ENCODE results near the gene FGGY. TPM values are rescaled to one million over a fixed set of nuclear protein-coding genes. Genes with fewer than 3 reads are reported as not detected.

FGGY gene
- total and polyA plus RNA-seq, 2 donors (not counting 3 experiments of a cell fraction or from before 2014, with no cell fraction given) = 5.6 to 6.4 TPM

DNA sequence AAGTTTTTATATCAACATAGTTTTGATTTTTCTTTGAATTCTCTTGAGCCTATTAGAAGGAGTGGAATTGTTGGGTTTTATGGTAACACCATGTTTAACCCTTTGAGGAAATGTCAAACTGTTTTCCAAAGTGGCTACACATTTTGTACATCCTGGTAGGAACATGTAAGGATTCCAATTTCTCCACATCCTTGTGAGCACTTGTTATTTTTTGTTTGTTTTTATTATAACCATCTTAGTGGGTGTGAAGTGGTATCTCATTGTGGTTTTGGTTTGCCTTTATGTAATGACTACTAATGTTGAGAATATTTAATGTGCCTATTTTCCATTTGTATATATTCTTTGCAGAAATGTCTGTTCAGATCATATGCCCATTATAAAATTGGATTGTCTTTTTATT, 120.5 kb downstream of the FGGY start:
- no peak overlapping the region for H3K4me2 ChIP-seq (ENCODE audit: insufficient read depth, low read length)
- BruUV-seq (replicated peaks) = no TSS peak
- no peak overlapping the region for H3K9ac ChIP-seq (replicated peaks; ENCODE audit: extremely low read depth, insufficient read depth, low read length)
- dilution Hi-C loops (cut with MboI; ENCODE audit: extremely low pct_ligation_motif_present, low sequenced_read_pairs) (no loop called here), intact Hi-C loops (cut with micrococcal nuclease) (no loop called here)
- H3K79me2 ChIP-seq (ENCODE audit: control insufficient read depth, insufficient read depth, low read length) = no peaks in the 10 kb centered on the region
- H3K4me1 ChIP-seq (ENCODE audit: control insufficient read depth, extremely low read depth, insufficient read depth, low read length) = no peaks in the 10 kb centered on the region
- no peaks in the 10 kb centered on the region for H3K9me3 ChIP-seq (replicated peaks; ENCODE audit: control insufficient read depth, insufficient read depth, low read length)
- ChIA-PET CTCF (no interaction called here), POLR2A (no interaction called here)
- no peak overlapping the region for H2AFZ ChIP-seq (ENCODE audit: low read depth, low read length)
- H3K27ac ChIP-seq (ENCODE audit: insufficient read depth, low read depth, low read length) = no peak overlapping the region
- no peak for DNase-seq (ENCODE audit: low read depth, low spot score)
- no peaks in the 10 kb centered on the region for H3K27me3 ChIP-seq (ENCODE audit: control insufficient read depth in 2 of 2, insufficient read depth in 2 of 2, low read length in 2 of 2)
- H3K36me3 ChIP-seq (ENCODE audit: control insufficient read depth in 2 of 2, extremely low read depth in 1 of 2, insufficient read depth in 2 of 2, low read length in 2 of 2) = no peaks in the 10 kb centered on the region
- H4K20me1 ChIP-seq (replicated peaks; ENCODE audit: control insufficient read depth, extremely low read depth, insufficient read depth, low read length) = no peaks in the 10 kb centered on the region
- TF ChIP-seq GATA2 (IDR thresholded peaks at IDR 0.05; ENCODE audit: insufficient read depth, insufficient read length, low read depth, low read length) = no peak
- FAIRE-seq = no peak
- no peaks in the 10 kb centered on the region for H3K9me1 ChIP-seq (replicated peaks; ENCODE audit: control insufficient read depth, extremely low read depth, insufficient read depth, low read length)
- no peak overlapping the region for H3K4me3 ChIP-seq (replicated peaks in 1 of 3; ENCODE audit: insufficient read depth in 1 of 3, low read depth in 1 of 3, low read length in 3 of 3)

DNA sequence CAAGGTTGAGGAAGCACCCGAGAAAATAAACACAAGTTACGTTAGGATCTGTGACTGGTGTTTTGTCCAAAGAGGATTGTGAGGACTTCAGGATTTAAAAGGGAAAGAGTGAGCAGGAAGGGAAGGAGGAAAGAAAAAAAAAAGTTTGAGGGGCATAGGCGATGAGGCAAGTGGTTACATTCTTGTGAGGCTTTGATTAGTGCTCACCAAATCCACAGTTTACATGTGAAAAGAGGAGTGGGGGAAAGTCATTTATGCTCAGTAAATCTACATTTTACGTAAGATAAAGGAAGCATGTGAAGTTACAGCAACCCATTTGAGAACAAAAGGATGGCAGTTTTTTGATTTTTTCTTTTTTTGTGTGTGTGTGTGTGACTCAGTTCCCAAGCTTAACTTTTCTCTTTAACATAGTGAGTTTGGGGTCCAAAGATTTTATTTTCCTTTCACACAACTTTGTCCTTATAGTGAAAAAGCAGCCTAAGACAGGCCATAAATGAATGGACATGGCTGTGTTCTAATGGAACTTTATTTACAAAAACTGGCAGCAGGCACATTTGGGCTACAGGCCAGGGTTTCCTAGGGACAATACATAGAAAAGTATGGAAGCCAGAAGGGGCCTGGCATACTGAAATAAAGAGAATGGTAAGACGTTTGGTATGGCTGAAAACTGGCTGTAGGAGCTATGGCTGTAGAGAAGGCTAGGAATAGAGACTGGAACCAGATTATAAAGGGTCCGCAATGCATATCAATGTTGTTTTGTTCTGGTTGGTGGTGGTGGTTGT, 121.7 kb downstream of the FGGY start:
- Histone ChIP-seq H3K36me3 (ENCODE audit: control insufficient read depth in 2 of 2, extremely low read depth in 1 of 2, insufficient read depth in 2 of 2, low read length in 2 of 2) (no peaks in the 10 kb centered on the region), H3K4me2 (ENCODE audit: insufficient read depth, low read length) (no peak overlapping the region), H3K9me3 (replicated peaks; ENCODE audit: control insufficient read depth, insufficient read depth, low read length) (no peaks in the 10 kb centered on the region), H3K27ac (ENCODE audit: insufficient read depth, low read depth, low read length) (no peak overlapping the region), H2AFZ (ENCODE audit: low read depth, low read length) (no peak overlapping the region), H3K9ac (replicated peaks; ENCODE audit: extremely low read depth, insufficient read depth, low read length) (no peak overlapping the region), H3K9me1 (replicated peaks; ENCODE audit: control insufficient read depth, extremely low read depth, insufficient read depth, low read length) (no peaks in the 10 kb centered on the region), H3K79me2 (ENCODE audit: control insufficient read depth, insufficient read depth, low read length) (no peaks in the 10 kb centered on the region), H3K4me3 (replicated peaks in 1 of 3; ENCODE audit: insufficient read depth in 1 of 3, low read depth in 1 of 3, low read length in 3 of 3) (no peak overlapping the region), H3K4me1 (ENCODE audit: control insufficient read depth, extremely low read depth, insufficient read depth, low read length) (peaks cover 10% of the 10 kb centered on the region), H3K27me3 (ENCODE audit: control insufficient read depth in 2 of 2, insufficient read depth in 2 of 2, low read length in 2 of 2) (no peaks in the 10 kb centered on the region), H4K20me1 (replicated peaks; ENCODE audit: control insufficient read depth, extremely low read depth, insufficient read depth, low read length) (no peaks in the 10 kb centered on the region)
- TF ChIP-seq MYC (IDR thresholded peaks at IDR 0.05; ENCODE audit: low read depth, low read length) (no peak), JUN (IDR thresholded peaks at IDR 0.05; ENCODE audit: borderline replicate concordance, insufficient read depth, insufficient read length, low read depth) (no peak), EZH2 (IDR thresholded peaks at IDR 0.05; ENCODE audit: borderline replicate concordance, low read depth, low read length, severe bottlenecking) (no peak), FOS (IDR thresholded peaks at IDR 0.05; ENCODE audit: borderline replicate concordance, insufficient read depth, low read length) (no peak), GATA2 (IDR thresholded peaks at IDR 0.05; ENCODE audit: insufficient read depth, insufficient read length, low read depth, low read length) (no peak), POLR2AphosphoS5 (IDR thresholded peaks at IDR 0.05; ENCODE audit: insufficient read depth, low read depth, low read length) (no peak), POLR2A (IDR thresholded peaks at IDR 0.05; ENCODE audit: low read depth, low read length) (no peak)
- TF ChIP-seq, protein P1, sequence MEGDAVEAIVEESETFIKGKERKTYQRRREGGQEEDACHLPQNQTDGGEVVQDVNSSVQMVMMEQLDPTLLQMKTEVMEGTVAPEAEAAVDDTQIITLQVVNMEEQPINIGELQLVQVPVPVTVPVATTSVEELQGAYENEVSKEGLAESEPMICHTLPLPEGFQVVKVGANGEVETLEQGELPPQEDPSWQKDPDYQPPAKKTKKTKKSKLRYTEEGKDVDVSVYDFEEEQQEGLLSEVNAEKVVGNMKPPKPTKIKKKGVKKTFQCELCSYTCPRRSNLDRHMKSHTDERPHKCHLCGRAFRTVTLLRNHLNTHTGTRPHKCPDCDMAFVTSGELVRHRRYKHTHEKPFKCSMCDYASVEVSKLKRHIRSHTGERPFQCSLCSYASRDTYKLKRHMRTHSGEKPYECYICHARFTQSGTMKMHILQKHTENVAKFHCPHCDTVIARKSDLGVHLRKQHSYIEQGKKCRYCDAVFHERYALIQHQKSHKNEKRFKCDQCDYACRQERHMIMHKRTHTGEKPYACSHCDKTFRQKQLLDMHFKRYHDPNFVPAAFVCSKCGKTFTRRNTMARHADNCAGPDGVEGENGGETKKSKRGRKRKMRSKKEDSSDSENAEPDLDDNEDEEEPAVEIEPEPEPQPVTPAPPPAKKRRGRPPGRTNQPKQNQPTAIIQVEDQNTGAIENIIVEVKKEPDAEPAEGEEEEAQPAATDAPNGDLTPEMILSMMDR (IDR thresholded peaks at IDR 0.05; ENCODE audit: extremely low read depth in 1 of 2, insufficient read depth in 1 of 2, low read depth in 1 of 2, low read length in 2 of 2) = no peak
- TF ChIP-seq, protein P2, sequence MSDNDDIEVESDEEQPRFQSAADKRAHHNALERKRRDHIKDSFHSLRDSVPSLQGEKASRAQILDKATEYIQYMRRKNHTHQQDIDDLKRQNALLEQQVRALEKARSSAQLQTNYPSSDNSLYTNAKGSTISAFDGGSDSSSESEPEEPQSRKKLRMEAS (IDR thresholded peaks at IDR 0.05; ENCODE audit: insufficient read depth, insufficient read length) = no peak
- POLR2A ChIA-PET = no interaction called here
- BruUV-seq (replicated peaks) = no TSS peak
- peak; percentile 18 for DNase-seq (ENCODE audit: low read depth, low spot score)
- intact Hi-C loops (cut with micrococcal nuclease) = no loop called here
- CTCF ChIA-PET = no interaction called here
- FAIRE-seq = no peak
- dilution Hi-C loops (cut with MboI; ENCODE audit: extremely low pct_ligation_motif_present, low sequenced_read_pairs) = no loop called here

Data from endothelial cell of umbilical vein (primary cell).